Right lobe of liver (tissue), 4 donors: ENCODE data around the gene SERPINB4.

Experiments used
- POLR2A ChIP-seq: fragments of 450-650 bp; IDR thresholded peaks from one replicate; pipeline ENCODE4 v1.6.1; 2017; ENCODE audit warnings: antibody characterized with exemption, mild to moderate bottlenecking
- TF ChIP-seq, protein P1 (sequence below), 4 donors: fragments of 200-600 bp in 3 of 4; fragments of 450-650 bp in 1 of 4; IDR thresholded peaks; one replicate each; pipeline versions ENCODE4 v1.5.1 to v1.8.0; 2016 to 2022; ENCODE audit warnings: antibody characterized with exemption in 4 of 4, mild to moderate bottlenecking in 2 of 4
- donor health status: DM: no; HTN: no; CAD: no.
- donor health status: DM: no; HTN: no; CAD: no.
- donor health status: DM: no; HTN: yes; CAD: no.

DNA sequence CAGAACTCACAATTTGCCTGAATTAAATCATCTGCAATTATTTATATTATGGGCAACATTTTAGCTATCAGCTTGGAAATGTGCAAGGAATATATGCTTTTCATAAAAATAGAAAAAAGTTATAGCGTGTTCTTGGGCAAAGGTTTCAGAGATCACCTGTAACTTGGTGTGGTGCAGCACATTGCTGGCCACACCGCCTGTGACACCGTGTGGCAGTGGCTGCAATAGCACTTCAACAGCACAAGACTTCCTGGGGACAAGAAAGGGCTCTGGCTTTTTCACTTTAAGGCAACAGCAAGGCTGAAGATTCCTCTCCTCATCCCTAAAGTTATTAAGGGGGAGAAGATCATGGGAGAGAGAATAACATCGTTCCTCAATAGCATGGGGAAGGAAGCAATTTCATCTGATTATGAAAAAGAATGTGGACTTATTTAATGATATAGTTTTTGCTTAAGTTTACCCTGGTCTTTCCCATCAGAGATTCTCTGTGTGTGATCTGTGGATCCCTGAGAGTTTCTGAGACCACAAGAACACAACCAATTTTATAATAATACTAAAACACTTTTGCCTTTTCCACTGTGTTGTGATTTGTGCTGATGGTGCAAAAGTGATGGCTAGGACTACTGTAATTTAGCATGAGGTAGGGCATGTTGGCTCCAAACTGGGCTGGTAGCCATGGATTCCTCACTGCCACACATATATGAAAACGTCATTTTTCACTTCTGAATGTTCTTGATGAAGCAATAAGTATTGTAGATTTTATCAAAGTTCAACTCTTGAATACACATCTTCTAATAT, 32.7 kb upstream of the SERPINB4 start:
- TF ChIP-seq POLR2A = no peak
- TF ChIP-seq, protein P1, sequence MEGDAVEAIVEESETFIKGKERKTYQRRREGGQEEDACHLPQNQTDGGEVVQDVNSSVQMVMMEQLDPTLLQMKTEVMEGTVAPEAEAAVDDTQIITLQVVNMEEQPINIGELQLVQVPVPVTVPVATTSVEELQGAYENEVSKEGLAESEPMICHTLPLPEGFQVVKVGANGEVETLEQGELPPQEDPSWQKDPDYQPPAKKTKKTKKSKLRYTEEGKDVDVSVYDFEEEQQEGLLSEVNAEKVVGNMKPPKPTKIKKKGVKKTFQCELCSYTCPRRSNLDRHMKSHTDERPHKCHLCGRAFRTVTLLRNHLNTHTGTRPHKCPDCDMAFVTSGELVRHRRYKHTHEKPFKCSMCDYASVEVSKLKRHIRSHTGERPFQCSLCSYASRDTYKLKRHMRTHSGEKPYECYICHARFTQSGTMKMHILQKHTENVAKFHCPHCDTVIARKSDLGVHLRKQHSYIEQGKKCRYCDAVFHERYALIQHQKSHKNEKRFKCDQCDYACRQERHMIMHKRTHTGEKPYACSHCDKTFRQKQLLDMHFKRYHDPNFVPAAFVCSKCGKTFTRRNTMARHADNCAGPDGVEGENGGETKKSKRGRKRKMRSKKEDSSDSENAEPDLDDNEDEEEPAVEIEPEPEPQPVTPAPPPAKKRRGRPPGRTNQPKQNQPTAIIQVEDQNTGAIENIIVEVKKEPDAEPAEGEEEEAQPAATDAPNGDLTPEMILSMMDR (IDR thresholded peaks at IDR 0.05) = peak; percentile 39 to 60 (median 52)
